ENCODE measurements around the gene OR2AT4.
A peak's percentile ranks its signal among the peaks of the same experiment; 100 is the strongest.
"Not testable (repeated sequence)": the region's sequence is repeated elsewhere in the genome, so short reads cannot be mapped to it uniquely, and the experiment has no call there.

The OR2AT4 gene

DNA sequence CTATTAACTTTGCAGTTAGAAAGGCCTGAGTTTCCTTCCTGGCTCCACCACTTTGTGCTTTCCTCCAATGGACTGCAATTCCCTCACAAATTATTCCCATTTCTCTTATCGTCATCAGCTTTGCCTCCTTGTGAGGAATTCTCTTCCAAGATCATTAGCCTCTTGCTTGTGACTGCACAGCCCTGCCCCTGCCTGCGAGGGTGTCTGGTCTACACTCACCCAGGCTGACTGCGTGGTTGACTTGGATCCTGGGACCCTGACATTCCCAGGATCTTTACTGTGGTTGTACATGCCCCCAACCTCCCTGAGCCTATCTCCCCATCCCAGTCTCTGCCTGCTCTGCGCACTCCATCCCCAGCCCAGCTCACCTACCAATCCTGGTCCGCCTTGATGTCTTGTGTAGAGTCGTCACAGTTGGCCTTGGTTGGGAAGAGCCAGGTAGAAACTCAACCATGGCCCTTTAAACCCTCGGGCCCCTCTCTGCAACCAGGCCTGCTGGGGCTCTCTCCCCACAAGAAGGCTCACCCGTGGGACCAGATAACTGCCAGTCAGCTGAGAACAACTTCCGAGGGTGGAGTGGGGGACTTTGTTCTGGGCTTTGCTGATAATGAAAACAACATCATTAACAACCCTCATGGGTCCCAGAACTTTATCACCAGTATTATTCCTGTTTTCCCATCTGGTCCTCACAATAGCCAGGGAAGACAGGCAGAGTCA, at the start of gene OR2AT4:
TSS of gene OR2AT4 (minus strand) at position 421 of the 717 bp plus-strand sequence.
- DNase-seq = no peak

DNA sequence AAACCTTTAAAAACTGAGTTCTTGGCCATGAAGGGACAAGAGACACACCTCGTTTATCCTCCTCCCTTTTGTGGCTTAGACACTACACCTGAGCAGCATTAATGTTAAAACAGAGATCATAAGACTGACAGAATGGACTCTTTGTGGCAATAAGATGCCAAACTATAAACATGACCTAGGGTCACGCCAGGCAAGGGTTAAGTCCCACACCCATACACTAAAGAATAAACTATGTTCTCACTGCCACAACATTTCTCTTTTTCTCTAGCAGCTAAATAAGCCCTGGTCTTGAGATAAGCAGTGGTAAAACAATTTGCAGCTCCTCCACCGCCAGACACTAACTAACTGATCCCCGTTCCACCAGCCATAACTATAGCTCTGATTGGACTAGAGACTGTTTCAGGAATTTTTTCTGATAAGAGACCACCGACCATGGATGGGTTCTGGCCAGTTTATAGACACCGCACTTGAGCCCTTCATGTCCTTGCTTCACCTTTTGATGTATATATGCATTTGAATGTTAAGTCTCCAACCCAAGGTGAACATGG, 49.4 kb upstream of the OR2AT4 start:
- no peak for DNase-seq

DNA sequence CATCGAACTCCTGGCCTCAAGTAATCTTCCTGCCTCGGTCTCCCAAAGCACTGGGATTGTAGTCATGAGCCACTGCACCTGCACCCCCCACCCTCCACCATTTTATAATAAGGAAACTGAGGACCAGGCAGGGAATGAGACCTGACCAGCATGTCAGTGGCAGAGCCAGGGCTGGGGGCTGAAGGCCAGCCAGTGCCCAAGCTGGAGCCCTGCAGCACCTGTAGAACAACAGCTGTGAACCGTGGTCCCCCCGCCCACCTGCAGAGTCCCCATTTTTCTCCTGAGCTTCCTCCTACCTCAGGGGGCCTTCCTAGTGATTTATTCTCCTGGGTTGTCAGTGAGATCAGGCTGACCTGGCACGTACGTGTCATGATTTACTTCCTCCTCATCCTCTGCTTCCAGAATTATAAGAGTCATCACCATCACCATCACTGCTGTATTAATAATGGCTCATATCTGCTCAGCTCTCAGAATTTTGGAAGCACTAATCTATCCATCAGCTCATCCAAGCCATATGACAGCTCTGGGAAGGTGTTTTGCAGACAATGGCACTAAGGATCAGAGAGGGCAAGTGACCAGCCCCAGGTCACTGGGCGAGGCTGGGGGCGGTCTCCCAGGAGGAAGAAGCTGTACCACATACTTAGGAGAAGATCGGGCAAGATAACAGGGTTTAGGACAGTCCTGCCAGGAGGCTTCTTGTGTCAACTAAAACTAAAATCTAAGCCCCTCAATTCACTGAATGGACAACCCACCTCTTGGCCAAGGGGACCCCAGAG, 48.7 kb upstream of the OR2AT4 start:
- no peak for DNase-seq

DNA sequence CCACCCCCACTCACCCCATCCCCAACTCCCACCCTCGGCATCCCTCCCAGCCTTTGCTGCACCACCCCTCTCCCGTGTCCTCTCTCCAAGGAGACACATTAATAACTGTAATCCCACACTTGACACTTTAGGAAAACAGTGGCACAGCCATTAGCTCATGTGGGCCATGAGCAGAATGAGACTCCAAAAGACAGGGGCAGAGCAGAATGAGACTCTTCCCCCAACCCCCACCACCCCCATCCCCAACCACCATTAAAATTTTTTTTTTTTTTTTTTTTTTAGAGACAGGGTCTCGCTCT, 48.0 kb upstream of the OR2AT4 start:
- DNase-seq = no peak

DNA sequence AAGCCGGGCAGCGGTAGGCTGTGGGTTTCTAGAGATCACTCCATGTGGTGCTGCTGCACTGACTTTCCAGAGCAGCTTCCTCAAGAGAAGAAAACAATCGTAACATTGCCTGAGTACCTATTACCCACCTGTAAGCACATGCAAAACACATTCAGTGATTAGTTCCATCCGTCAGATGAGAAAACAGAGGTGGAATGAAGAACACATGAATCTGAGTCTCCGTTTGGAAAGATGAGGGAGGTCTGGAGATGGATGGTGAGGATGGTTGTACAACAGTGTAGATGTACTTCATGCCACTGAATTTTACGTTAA, 46.7 kb upstream of the OR2AT4 start:
- DNase-seq = no peak

DNA sequence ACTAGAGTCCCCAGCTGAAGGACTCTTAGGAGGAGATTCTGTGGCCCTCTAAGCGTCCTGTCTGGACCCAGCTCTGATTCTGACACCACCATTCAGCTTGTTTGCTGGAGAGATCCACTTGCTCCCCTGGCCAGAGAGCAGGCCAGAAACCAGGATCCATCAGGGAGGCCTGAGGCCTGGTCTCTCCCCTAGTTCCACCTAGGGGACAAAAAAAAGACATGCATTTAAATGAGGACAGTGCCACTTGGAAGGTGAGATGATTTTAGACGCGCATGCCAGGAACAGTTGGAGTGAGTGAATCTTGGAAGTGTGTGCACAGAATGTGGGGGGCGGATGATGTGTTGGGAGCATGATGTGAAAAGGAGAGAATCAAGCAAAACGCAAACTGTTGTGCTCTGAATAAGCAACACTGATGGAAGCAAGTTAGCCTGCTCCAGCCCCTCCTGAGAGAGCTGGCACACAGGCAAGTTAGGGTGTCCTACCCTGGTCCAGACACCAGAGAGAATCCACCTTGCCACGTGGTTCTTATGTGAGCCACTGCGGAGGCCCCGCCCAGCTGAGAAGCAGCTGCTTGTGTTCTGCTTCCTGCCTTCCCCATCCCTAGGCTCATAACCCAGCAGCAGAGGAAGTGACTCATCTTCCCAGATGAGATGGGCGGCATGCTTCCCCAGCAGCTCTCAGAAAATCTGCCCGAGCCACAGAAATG, 46.2 kb upstream of the OR2AT4 start:
- DNase-seq = peak; percentile 24

DNA sequence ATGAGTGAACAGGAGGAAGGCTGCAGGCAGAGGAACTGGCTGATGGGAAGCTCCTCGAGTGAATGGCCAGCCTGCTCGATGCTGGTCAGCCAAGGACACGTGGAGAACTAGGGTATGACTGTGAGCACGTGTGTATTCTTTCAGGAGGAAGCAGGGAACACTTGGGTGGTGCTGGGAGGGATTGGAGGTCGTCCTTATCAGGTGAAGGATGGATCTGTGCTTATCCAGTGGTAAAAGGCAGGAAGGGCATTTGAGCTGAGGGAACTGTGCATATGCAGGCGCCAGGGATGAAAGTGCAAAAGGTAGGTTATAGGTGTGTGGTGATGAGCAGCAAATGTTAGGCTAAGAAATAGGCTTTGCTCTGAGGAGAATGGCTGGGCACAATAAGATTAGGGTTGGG, 44.5 kb upstream of the OR2AT4 start:
- no peak for DNase-seq

DNA sequence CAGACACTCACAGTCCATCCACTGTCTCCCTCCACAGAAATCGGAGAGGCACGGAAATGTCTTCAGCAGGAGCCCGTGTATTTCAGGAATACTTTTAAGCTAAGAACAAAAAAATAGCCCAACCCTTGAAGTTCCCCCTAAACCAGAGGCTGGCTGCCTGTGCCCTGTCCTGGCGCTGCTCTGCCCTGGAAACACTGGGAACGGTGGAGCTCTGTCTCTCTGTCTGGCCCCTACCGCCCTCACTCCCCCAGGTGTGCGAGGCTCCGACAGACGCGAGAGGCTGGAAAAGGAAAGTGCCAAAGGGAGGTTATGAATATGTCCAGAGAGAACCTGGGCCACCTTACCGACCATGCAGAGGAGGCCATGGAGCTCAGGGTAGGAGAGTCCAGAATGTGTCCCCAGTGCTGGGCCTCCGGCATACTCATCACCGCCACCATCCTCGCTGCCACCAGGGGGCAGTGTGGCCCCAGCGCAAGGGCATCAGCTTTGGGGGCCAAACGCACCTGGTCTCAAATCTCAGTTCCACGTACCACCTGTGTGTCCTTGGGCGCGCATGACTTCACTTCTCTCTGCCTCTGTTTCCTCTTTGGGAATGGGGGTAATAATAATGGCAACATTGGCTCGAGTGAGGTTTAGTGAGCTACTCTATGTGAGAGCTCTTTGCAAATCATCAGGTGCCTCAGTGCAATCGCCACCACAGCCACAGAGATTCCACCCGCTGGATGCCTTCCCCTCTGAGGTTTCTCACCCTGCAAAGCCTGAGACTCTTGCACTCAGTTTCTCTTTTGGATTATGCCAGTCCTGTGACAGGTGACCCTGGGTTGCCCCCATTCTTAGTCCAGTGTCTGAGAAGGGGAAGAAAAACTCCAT, 43.8 kb upstream of the OR2AT4 start:
- peak; percentile 45 for DNase-seq

DNA sequence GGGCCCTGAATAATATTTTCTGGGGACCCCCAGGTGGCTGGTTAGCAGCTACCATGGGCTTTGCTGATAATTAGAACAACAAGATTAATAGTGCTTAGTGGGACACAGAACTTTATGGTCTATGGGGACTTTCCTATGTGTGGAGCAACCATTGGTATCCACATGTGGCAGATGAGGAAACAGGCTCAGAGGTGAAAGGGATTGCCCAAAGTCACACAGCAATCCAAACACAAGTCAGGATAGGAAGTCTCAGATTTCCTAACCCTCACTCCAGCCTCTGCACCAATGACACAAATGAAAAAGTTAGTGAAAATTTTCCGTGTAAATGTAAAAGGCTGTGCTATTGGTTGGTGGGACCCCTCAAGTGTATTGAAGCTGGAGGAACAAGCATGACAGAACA, 39.0 kb upstream of the OR2AT4 start:
- no peak for DNase-seq

DNA sequence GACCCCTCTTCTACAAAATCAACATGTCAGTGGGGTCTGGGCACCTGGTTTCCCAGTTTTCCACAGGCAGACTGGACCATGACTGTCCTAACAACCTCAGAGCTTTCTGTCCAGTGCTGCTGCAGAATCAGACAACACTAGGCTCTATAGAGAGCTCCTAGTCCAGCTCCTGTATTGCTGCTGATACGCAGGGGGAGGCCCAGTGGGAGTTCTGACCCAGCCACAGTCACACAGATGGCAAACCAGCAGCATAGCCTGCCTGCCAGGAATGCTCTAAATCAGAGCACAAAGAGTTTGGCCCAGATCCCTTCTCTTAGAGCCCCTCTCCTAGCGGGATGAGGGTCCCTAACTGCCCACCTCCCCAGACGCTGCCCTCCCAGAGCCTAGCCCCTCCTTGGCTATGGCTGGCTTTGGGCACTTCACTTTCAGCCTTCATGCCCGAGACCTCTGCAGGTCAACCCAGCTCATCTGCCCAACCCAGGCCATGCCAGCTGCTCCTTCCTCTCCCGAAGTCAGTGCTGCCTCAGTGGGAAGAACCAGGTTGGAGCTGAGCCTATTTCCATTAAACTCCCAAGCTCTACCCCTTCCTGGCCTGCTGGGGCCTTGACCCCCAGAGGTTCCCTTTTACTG, 38.5 kb upstream of the OR2AT4 start:
- no peak for DNase-seq

DNA sequence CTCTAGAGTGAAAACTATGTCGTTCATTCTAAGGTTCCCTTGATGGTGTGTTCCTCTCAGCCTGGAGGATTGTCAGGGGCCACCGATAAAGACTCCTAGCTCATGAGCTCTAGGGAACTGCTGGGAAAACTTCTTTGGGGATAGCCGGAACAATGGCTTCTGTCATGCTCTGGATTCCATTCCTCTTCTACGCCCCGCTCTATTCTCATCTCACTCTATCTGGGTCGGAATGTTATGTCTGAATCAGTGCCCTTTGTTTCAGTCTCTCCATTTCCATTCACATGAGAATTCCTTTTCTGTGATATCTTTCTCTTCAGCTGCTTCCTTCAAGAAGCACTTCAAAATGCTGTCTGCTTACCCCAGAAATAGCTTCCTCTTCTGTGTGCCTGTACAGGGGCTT, 37.3 kb upstream of the OR2AT4 start:
- DNase-seq = no peak

DNA sequence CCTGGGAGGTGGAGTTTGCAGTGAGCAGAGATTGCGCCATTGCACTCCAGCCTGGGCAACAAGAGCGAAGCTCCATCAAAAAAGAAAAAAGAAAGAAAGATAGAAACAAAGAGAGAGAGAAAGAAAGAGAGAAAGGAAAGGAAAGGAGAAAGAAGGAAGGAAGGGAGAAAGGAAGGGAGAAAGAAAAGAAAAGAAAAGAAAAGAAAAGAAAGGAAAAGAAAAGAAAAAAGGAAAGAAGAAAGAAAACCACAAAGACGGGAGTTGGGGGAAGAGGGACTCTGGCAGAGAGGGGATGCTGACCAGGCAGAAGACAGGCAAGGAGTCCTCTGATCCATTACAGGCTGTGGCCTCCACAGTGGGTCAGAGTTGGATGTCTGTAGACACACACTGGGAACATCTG, 35.4 kb upstream of the OR2AT4 start:
- DNase-seq = no peak

DNA sequence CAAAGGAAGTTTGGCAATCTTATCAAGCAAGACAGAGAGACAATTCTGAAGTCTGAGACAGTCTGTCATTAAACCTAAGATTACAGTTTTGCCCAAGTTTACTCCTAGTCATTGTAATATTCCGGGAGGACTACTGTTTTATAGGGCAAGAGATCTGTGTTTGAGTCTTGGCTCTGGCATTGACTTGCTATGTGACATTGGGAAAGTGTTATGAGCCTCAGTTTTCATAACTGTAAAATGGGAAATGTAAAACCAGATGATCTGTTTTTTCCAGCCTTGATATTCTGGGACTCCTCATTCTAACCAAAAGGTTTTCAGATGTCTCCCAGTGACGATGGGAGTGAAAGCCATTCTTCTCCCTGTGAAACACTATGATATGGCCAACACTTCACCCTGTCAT, 29.9 kb upstream of the OR2AT4 start:
- no peak for DNase-seq

DNA sequence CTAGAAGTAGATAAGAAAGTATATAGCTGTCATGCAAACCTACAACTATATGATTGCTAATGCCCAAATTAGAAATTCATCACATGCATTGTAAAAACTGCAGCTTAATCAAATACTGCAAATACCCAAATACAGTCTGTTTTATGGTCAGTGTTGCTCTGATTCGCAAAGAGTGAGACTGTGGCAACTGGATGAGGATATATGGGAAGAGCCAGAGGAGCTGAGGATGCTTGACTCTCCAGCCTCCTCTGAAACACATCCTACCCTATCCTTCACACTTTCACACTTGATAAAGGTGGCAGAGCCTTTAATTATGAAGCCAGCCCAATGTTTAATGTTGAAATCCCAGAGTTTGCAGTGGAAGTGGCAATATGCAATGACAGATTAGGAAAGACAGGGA, 21.9 kb upstream of the OR2AT4 start:
- no peak for DNase-seq

DNA sequence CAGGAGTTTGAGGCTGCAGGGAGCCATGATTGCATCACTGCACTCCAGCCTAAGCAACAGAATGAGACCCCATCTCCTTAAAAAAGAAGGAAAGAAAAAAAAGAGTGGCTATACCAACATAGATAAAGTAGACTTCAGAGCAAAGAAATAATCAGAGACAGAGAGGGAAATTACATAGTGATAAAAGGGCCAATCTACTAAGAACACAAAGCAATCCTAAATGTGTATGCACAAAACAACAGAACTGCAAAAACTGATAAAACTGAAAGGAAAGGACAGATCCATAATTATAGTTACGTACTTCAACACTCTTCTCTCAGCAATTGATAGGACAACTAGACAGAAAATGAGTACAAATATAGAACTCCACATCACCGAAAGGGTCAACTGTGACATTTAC, 17.8 kb upstream of the OR2AT4 start:
- no peak for DNase-seq

DNA sequence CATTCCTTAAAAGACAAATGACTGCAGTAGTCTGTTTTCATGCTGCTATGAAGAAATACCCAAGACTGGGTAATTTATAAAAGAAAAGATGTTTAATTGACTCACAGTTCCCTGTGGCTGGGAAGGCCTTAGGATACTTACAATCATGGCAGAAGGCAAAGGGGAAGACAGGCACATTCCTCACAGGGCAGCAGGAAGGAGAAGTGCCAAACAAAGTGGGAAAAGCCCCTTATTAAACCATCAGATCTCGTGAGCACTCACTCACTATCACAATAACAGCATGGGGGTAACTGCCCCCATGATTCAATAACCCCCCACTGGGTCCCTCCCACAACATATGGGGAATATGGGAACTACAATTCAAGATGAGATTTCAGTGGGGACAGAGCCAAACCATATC, 16.4 kb upstream of the OR2AT4 start:
- no peak for DNase-seq

DNA sequence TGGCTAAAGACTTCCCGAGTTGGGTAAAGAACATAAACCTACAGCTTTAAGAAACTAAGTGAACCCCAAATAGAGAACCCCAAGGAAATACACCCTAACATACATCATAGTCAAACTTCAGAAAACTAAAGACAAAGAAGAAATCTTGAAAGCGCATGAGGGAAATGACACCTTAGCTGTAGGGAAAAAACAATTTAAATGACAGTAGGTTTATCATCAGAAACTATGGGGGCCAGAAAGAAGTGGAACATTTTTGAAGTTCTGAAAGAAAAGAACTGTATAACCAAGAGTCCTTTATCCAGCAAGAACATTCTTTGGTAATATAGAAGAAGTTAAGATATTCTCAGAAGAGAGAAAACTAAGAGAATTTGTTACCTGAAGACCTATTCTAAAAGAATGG, 15.5 kb upstream of the OR2AT4 start:
- no peak for DNase-seq

DNA sequence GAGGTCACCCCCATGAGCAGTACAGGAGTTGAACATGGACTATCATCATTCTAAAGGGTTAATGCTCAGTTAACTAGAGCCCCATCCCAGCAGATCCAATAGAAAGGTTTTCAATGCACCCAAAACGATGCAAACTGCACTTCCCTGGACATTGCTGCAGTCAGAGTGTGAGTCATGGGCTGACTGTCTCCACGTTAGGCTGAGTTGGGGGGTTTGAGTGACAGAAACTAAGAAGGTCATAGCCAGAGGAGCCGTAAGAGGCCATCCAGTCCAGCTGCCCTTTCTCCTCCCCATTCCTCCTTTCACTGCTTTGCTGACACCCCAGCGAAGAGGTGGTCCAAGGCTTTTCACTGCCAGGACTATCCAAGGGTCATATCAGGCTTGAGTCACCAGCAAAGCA, 10.5 kb upstream of the OR2AT4 start:
- no peak for DNase-seq

DNA sequence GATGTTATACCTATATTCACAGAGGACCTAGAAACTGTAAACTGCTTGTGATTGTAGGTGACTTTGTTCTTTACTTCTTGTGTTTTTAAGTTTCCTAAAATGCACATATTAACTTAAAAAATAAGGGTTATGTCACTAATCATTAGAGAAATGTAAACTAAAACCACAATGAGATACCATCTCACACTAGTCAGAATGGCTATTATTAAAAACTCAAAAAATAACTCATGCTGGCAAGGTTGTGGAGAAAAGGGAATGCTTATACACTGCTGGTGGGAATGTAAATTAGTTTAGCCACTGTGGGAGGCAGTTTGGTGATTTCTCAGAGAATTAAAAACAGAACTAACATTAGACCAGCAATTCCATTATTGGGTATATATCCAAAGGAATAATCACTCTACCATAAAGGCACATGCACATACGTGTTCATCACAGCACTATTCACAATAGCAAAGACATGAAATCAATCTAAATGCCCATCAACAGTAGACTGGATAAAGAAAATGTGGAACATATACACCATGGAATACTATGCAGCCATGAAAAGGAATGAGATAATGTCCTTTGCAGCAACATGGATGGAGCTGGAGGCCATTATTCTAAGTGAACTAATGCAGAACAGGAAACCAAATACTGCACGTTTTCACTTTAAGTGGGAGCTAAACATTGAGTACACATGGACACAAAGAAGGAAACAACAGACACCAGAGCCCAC, 9.4 kb upstream of the OR2AT4 start:
- not testable (repeated sequence) for DNase-seq

DNA sequence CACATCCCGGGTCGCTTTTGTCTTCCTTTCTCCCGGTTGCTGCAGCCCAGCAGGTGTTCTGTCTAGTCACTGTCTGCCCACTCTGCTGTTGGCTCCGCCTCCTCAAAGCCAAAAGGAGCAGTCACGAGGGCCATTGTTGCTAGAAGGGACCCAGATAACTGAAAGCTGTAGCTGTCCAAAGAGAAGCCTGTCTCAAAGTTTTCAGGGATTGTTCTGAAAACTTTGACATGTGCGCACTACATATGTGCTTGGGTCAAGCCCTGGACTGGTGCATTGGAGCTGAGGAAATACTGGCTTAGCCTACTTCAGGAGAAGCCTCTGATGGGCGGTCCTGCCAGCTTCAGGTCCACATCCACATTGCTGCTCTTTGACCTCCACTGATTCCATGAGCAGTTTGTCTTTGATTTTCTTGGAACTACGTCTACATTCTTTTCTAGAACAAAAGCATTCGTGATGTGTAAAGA, 8.8 kb upstream of the OR2AT4 start:
- DNase-seq = no peak

DNA sequence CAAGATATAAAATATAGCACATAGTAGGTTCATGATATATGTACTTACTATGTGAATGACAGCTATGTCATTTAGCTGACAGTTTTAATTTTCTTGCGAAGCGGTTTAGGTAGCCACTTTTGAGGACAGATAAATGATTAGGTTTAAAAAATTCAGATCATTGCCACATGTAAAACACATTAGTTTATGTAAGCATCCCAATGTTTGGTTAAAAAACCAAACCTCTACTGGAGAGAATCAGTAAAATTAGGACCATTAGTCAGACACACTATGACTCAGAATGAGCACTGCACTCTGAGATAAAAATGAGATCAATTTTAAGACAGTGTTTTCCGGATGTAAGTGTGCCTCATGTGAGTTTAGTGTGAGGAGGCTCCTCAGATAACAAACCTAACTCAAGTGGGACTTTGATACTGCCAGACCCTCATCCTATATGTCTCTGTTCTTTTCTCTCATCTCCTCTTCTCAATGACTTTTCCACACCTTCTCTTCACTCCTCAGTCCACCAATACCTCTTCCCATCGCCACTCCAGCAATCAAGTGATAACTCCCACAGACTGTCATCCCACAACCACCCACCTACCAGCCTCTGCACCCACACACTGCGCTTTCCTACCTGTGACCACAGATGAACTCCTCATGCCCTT, 6.8 kb upstream of the OR2AT4 start:
- DNase-seq = no peak
